Ishikawa (cell line): ENCODE measurements around the gene PIEZO2.

Source experiments
- CEBPB ChIP-seq: IDR thresholded peaks from 2 replicates; pipeline ENCODE4 v1.6.1; 2012
- CREB1 ChIP-seq: IDR thresholded peaks from 2 replicates; pipeline ENCODE4 v1.6.1; 2012; ENCODE audit warnings: low read depth
- EGR1 ChIP-seq: IDR thresholded peaks from 2 replicates; pipeline ENCODE4 v1.6.1; 2012
- EP300 ChIP-seq: IDR thresholded peaks from 2 replicates; pipeline ENCODE4 v1.6.1; 2012; ENCODE audit warnings: borderline replicate concordance
- FOXM1 ChIP-seq: IDR thresholded peaks from 2 replicates; pipeline ENCODE4 v1.6.1; 2012; ENCODE audit warnings: low read depth, borderline replicate concordance
- NFIC ChIP-seq: IDR thresholded peaks from 2 replicates; pipeline ENCODE4 v1.6.1; 2012
- RAD21 ChIP-seq: IDR thresholded peaks from 2 replicates; pipeline ENCODE4 v1.6.1; 2012; ENCODE audit warnings: low read depth
- TAF1 ChIP-seq: IDR thresholded peaks from 2 replicates; pipeline ENCODE4 v1.6.1; 2012; ENCODE audit warnings: low read depth, mild to moderate bottlenecking
- TCF12 ChIP-seq: IDR thresholded peaks from 2 replicates; pipeline ENCODE4 v1.6.1; 2012; ENCODE audit warnings: low read depth
- TEAD4 ChIP-seq: IDR thresholded peaks from 2 replicates; pipeline ENCODE4 v1.6.1; 2012
- YY1 ChIP-seq: IDR thresholded peaks from 2 replicates; pipeline ENCODE4 v1.6.1; 2012; ENCODE audit warnings: low read depth
- ZBTB7A ChIP-seq: IDR thresholded peaks from 2 replicates; pipeline ENCODE4 v1.6.1; 2012; ENCODE audit warnings: low read depth
- TF ChIP-seq, protein P1 (sequence below): IDR thresholded peaks from 2 replicates; pipeline ENCODE4 v1.6.1; 2012
- TF ChIP-seq, protein P2 (sequence below): IDR thresholded peaks from 2 replicates; pipeline ENCODE4 v1.6.1; 2012; ENCODE audit warnings: low read depth, mild to moderate bottlenecking
- TF ChIP-seq, protein P3 (sequence below): IDR thresholded peaks from 2 replicates; pipeline ENCODE4 v1.6.1; 2012

Gene PIEZO2

DNA sequence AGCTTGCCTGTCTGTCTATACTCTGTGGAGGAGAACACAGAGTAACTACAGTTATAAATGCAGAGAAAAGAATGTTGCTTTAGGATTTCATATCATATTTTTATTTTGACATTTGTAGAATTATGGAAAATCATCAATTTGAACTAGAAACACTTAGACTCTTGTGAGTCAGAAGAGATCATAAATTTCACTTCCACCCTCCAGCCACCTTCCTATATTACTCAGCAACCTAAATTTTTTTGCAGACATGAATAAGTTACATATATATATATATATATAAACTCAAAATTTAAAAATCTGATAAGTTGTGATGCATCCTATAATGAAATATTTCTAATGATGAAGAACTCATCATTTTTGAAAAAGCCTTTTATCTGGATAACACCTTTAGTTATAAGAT, 172.3 kb downstream of the PIEZO2 start:
- TF ChIP-seq FOXM1 (no peak), ZBTB7A (no peak)
- TF ChIP-seq, protein P1, sequence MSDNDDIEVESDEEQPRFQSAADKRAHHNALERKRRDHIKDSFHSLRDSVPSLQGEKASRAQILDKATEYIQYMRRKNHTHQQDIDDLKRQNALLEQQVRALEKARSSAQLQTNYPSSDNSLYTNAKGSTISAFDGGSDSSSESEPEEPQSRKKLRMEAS: no peak

DNA sequence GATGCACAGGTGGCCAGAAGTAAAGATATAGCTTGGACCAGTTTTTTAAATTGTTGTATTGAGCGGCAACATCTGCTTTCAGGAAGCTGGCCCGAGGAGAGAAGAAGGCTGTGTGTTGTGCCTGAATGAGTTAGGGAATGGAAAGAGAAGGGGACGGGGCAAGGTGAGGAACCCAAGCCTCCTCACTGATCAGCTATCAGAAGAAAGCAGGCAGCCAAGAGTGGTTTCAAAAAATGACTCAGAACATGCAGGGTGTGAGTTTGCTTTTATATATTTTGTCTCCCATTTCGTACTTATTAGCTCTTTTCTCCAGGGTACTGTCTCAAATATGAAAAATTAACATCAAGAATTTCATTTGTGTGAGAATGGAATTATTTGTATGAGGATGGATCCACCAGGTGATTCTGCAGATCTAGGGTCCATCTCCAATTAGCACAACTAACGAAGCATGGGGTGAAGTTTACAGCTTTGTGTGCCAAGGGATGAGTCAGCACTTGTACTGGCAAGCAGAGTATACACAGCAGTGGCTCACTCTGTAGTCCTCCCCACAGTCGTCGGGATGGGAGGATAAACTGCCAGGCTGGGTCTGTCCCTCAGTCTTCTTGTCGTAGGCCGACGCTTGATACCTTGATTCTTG, 175.7 kb downstream of the PIEZO2 start:
- TF ChIP-seq CREB1 (no peak), RAD21 (no peak), TCF12 (no peak), YY1 (no peak)
- TF ChIP-seq, protein P2, sequence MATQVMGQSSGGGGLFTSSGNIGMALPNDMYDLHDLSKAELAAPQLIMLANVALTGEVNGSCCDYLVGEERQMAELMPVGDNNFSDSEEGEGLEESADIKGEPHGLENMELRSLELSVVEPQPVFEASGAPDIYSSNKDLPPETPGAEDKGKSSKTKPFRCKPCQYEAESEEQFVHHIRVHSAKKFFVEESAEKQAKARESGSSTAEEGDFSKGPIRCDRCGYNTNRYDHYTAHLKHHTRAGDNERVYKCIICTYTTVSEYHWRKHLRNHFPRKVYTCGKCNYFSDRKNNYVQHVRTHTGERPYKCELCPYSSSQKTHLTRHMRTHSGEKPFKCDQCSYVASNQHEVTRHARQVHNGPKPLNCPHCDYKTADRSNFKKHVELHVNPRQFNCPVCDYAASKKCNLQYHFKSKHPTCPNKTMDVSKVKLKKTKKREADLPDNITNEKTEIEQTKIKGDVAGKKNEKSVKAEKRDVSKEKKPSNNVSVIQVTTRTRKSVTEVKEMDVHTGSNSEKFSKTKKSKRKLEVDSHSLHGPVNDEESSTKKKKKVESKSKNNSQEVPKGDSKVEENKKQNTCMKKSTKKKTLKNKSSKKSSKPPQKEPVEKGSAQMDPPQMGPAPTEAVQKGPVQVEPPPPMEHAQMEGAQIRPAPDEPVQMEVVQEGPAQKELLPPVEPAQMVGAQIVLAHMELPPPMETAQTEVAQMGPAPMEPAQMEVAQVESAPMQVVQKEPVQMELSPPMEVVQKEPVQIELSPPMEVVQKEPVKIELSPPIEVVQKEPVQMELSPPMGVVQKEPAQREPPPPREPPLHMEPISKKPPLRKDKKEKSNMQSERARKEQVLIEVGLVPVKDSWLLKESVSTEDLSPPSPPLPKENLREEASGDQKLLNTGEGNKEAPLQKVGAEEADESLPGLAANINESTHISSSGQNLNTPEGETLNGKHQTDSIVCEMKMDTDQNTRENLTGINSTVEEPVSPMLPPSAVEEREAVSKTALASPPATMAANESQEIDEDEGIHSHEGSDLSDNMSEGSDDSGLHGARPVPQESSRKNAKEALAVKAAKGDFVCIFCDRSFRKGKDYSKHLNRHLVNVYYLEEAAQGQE: no peak
- TF ChIP-seq, protein P1: no peak
- TF ChIP-seq, protein P3, sequence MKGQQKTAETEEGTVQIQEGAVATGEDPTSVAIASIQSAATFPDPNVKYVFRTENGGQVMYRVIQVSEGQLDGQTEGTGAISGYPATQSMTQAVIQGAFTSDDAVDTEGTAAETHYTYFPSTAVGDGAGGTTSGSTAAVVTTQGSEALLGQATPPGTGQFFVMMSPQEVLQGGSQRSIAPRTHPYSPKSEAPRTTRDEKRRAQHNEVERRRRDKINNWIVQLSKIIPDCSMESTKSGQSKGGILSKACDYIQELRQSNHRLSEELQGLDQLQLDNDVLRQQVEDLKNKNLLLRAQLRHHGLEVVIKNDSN: no peak

DNA sequence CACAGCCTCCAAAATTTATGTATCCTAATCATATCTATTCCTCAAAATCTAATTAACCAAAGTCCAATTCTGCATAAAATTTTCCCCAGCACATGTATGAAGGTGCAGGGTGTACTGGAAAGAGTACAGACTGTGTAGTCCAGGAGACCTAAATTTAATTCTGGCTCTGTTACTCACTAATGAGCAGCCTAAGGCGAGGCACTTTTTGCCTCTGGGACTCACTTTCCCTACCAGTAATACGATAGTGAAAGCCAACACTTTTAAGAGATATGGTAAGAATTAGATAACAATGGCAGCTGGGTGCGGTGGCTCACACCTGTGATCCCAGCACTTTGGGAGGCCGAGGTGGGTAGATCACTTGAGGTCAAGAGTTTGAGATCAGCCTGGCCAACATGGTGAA, 177.7 kb downstream of the PIEZO2 start:
- no peak for TF ChIP-seq CEBPB
- TF ChIP-seq TAF1: no peak
- TF ChIP-seq, protein P3: no peak
- TF ChIP-seq, protein P2: no peak
- no peak for TF ChIP-seq FOXM1
- no peak for TF ChIP-seq EGR1
- no peak for TF ChIP-seq CREB1
- TF ChIP-seq TEAD4: no peak
- TF ChIP-seq, protein P1: no peak
- TF ChIP-seq RAD21: no peak
- no peak for TF ChIP-seq TCF12
- no peak for TF ChIP-seq ZBTB7A
- TF ChIP-seq YY1: no peak
- TF ChIP-seq EP300: no peak
- no peak for TF ChIP-seq NFIC

DNA sequence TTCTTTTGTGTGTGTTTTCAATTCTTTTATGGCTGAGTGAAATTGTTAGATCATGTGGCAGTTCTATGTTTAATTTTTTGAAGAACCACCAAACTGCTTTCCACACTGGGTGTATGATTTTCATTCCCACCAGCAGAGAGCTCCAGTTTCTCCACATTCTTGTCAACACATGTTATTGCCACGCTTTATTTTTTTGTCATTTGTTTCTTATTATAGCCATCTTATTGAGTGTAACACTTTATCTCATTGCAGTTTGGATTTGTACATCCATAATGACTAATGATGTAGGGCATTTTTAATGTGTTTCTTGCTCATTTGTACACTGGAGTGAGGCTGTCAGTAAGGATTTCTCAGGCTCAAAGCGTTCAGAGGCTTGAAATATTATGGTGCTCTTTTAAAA, 184.2 kb downstream of the PIEZO2 start:
- TF ChIP-seq FOXM1 (no peak), CEBPB (no peak), TCF12 (no peak)
- TF ChIP-seq, protein P1: no peak

DNA sequence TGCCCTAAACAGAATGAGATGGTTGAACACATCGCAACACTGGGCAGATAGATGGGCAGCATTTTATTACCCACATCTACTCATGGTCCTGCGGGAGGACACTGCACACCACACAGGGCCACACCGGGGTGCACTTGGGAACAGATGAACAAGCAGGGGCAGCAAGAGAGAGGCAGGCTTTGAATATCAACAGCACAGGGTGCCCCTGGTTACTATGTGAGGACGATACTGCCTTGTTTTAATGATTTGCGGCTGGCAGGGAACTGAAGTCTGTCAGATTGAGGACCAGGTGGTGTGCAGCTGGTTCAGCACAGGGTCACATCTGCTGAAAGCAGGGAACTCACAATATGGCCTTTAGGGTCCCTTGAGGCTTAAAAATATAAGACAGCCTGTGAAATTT, 195.7 kb downstream of the PIEZO2 start:
- no peak for TF ChIP-seq FOXM1
- TF ChIP-seq TCF12: no peak
- no peak for TF ChIP-seq CEBPB
- TF ChIP-seq, protein P3: no peak
- TF ChIP-seq, protein P1: no peak
